ENCODE results near the gene ABHD17A.

Gene ABHD17A

DNA sequence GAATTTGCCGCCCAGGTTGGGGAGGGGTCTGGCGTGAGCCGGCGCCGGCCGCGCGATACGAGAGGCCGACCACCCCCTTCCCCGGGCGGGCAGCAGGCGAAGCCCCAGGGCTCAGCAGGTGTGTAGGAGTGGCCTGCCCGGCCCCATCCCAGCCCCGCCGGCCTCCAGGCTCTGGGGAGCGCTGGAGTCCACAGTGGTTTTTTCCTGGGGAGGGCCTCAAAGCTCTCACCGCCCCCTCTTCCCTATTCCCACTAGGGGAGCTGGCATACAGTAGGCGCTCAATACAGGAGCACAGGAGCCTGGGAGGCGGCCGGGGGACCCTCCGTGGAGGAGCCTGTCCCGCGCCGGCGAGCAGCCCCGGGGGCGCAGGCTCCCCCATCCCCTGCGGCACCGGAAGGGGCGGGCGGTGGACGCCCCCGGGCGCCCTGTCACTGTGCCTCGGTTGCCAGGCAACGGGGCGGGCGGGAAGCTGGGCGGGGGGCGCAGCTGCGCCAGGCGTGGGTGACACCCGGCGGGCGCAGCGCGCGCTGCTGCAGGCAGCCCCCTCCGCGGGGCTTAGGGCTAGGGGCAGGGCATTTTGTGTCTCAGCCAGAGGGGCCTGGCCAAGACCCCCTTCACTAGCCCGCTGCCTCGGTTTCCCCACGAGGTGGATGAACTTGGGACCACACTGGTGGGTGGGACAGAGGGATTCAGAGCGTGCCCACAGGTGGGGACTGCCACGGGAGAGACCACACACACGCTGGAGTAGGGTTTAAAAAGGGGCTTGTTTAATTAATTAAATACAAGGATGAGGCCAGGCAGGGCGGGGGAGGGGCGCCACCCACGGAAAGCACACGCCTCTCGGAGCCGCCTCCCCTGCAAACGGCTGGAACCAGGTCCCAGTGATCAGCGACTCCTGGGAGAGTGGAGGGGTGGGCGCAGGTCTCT is 33.4 kb downstream of the ABHD17A start:
- no peak for DNase-seq

DNA sequence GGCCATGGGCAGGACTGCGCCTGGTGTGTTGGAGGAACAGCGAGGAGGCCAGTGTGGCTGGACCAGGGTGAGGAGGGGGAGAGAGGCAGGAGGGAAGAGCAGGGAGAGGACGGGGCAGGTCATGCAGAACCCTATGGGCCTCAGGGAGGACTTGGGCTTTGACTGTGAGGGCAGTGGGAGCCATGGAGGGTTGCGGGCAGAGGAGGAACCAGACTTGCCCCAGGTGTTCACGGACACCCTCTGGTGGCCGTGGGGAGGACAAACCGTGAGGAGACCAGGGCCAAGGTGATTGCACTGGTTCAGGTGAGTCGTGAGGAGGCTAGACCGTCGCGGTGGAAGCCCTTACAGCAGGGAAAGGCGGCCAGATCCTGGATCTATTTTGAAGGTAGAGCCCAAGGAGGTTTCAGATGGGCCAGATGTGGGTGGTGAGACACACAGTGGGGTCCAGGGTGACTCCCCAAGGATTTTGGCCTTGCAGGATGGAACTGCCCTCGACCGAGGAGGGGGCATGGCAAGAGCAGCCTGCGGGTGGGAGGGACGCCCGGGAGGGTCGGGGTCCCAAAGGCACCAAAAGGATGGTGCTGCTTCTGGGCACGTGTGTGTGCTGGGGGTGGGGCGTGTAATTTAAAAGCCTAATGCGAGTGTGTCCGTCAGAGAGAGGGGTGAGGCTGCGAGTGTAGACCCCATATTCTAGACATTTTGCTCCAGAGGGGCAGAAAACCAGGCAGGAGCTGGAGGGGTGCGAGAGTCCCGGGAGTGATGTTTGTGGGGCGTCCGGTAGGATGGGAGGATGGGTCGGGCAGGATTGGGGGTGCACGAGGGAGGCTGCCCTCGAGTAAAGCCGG is 34.3 kb downstream of the ABHD17A start:
- DNase-seq = no peak

DNA sequence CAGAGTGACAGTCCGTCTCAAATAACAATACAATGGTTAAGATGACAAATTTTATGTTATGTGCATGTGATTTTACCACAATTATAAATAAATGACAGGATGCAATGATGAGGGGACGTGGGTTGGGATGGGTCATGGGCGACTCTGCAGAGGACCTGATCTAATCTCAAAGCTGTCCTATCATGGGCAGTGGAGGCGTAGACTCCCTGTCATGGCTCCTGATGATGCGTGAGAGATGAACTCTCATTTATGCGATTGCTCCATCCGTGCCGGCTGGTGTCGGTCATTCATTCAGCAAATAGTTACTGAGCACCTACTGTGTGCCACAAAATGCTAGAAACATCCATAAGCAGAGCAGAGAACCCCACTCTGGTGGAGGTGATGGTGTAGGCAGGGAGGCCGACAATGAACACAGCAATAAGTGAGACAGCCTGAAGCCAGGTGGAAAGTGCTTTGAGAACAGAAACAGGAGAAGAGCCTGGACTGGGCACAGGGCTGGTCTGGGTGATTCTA is 35.4 kb downstream of the ABHD17A start:
- no peak for DNase-seq

DNA sequence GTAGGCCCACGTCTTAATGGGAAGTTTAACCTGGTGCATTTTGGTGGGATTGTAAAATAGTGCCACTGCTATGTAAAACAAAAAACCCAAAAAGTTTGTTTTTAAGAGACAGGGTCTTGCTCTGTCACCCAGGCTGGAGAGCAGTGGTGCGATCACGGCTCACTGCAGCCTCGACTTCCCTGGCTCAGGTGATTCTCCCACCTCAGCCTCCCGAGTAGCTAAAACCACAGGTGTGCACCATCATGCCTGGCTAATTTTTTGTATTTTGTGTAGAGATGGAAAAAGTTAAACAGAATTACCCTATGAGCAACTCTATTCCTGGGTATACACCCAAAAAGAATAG is 36.2 kb downstream of the ABHD17A start:
- DNase-seq = no peak

DNA sequence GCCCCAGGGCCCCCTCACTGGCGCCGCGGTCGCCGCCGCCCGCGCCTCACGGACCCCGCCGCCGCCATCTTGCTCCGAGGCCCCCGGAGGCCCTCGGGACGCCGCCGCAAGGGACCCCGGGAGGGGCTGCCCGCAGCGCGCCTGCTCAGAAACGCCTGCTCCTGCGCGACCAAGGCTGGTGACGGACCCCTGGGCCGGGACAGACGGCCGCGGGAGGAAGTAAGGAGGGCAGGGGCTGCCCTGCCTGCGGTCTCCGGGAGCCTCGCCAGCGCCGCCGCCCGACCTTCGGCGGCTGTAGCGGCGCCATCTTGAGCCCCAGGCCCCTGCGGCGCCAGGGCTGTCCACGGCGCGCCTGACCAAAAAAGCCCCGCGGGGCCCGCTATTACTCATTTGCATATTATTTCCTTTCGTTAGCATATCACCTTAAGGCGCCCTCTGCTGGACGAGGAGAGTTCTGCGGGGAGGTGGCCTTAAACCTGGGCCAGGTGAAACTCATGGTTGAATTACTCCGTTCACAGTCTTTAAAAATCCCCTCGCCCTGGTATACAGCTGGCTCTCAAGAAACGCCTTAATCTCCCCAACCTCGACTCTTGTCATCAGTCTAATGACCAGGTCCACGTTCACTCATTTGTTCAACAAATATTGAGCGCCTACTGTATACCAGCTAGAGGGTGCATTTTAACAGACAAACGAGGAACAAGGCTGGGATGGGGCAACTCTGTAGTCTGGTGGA is 36.7 kb downstream of the ABHD17A start, which contains the start of gene REXO1:
TSS of gene REXO1 (minus strand) at position 85 of the 733 bp plus-strand sequence. CDS start 125 bp downstream, outside the sequence.
- peak; percentile 96 for DNase-seq

DNA sequence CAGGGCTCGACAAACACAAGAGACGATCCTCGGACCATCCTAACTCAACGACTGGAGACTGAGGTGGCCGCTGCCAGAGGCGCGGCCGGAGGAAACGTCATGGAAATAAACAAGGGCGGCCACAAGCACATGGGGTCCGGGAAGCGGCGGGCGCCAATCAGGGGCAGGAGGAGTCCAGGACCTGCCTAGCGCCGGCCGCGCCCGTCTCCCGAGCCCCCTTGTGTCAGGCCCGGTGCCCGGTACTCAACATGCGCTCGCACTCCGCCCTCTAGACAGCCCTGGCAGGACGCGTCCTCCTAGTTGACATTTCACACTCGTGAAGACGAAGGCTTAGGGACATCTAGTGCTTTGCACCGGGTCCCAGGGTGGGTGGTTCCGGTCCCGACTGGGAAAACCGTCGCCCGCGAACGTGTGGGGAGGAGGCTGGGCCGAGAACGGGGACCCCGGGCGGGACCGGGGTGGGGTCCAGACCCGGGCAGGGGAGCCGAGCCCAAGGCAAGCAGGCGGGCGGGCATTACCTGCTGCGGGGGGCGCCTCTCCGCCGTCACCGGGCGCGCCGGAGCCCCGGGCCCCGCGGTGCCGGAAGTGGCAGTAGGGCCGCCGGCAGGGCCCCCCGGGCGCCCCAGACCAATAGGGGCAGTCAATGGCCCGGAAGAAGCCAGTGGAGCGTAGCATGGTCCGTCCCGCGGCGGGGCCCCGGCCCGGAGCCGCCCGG is 37.5 kb downstream of the ABHD17A start:
- no peak for DNase-seq

DNA sequence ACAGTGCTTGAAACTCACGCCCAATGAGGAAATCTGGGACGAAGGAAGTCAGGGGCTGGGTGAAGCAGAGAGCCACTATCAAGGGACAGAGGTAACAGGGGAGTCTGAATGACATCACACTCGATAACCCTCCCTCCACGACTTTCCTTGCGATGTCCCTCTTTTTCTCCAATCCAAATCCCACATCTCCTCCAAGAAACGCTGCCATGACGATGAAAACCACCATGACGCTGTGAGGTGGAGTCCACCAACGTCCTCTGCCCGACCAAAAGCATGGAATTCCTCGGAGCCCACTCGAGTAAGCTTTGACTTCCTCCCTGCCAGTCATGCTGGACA is 38.0 kb downstream of the ABHD17A start:
- DNase-seq = no peak

DNA sequence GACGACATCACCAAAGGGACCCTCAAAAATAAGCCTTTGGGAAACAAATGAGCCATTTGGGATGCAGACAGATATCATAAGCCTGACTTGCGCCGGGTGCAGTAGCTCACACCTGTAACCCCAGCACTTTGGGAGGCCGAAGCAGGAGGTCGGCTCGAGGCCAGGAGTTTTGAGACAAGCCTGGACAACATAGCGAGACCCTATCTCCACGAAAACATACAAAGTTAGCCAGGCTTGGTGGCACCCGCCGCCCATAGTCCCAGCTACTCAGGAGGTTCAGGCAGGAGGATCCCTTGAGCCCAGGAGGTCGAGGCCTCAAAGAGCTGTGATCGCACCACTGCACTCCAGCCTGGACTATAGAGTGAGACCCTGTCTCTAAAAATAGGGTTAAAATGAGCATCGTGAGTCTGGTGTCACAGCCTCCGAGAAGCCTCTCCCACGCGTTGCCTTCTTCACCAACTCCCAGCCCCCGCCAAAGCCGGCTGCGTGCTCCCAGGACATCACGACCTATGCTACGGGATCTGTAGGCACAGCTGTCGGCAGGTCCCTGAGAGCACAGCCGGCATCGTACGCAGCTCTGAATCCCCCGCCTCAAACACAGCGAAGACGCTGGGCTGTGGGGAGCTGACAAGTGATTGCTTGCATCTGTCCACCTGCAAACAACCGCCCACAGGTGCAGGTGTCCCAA is 38.6 kb downstream of the ABHD17A start:
- no peak for DNase-seq

DNA sequence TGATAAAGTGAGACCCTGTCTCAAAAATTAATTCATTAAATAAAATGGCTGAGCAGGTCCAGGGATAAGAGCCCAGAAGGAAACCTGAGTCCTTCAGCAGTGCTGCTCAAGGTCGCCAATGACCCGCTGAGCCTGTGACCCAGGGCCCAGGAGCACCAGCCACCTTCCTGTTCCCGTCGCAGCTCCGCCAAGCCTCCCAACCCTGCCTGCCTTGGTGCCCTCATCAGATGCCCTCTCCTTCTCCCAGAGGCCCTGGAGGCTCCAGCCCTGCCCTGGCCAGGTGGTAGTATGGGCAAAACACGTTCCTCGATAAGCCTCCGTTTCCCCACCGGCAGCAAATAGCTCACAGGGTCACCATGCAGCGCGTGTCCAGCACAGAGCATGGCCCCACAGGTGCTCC is 39.7 kb downstream of the ABHD17A start:
- no peak for DNase-seq

DNA sequence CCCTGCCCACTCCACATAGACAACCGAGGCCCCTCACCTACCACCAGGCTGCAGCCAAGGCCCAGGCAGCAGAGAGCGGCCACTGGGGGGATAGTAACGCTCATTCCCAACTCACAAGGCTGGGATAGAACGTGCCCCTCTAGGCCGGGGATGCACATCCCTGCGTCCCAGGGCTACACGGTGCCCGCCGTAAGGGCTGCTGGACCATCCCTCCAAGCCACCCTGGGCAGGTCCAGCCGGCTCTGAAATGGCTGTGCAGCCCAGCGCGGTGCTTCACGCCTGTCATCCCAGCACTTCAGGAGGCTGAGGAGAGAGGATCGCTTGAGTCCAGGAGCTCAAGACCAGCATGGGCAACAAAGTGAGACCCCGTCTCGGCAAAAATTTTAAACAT is 40.2 kb downstream of the ABHD17A start:
- DNase-seq = no peak

DNA sequence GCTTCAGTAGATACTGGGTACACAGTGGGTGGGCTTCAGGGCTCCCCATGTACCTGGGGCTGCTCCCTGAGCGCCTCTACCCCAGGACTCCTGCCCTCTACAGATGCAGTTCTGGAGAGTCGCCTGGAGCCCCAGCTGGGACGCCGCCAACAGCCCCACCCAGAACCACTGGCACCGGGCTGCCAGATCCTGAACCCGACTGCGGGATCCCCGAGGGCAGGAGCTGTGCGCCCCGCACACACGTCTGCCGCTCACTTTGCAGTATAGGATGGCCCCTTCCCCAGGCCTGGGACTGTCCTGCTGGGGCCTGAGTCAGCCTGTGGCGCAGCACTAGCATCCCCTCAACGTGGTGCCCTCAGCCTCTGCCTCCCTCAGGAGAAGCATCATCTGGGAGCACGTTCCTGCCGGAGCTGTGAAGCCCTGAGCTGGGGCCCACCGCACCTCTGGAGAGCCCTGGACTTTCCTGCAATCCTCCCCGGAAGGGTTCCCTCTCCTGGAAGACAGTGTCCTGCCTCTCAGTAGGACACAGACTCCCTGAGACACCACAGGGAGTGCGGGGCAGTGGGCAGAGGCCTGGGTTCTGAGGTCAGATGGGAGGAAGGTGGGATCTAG is 40.7 kb downstream of the ABHD17A start:
- DNase-seq = no peak

DNA sequence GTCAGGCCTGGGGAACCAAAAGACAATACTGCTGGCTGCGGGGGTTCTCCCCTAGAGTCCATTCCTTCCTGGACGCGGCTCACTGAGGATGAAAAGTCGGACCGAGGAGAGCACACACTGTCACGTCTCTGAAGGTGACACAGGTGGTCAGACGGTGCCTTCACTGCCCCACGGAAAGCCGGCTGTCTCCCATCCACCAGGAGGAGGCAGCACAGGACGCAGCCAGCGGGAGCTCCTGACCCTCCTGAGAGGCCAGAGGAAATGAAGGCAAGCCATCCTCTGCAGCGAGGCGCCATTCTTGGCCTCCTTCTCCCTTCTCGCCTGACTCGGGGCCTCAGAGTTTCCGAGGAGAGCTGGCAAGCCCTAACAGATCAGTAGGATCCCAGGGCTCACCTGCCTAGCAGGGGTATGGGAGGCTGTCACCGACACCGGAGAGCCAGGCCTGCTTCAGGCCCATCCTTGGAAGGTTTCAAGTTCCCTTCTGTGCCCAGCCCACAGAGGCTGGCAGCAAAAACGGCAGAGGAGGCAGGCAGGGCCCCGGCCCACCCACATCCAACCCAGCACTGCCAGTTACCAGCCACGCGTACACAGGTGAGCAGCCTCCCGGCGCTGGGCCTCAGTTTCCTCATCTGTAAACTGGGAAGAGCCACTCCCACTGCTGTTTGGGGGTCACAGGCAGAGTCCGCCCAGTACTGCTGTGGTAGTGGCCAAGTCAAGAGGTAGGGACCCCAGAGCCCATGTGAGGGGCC is 41.5 kb downstream of the ABHD17A start:
- no peak for DNase-seq

DNA sequence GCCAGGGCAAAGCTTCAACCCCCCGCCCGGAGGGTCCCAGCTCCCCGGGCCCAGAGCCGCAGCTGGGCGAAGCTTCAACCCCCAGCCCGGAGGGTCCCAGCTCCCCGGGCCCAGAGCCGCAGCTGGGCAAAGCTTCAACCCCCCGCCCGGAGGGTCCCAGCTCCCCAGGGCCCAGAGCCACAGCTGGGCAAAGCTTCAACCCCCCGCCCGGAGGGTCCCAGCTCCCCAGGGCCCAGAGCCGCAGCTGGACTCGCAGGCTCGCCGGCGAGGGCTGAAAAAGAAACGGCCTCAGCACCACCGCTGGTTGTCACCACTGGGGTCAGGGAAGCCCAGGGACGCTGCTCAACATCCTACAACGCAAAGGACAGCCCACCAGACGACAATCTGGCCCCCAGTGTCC is 42.2 kb downstream of the ABHD17A start:
- no peak for DNase-seq

DNA sequence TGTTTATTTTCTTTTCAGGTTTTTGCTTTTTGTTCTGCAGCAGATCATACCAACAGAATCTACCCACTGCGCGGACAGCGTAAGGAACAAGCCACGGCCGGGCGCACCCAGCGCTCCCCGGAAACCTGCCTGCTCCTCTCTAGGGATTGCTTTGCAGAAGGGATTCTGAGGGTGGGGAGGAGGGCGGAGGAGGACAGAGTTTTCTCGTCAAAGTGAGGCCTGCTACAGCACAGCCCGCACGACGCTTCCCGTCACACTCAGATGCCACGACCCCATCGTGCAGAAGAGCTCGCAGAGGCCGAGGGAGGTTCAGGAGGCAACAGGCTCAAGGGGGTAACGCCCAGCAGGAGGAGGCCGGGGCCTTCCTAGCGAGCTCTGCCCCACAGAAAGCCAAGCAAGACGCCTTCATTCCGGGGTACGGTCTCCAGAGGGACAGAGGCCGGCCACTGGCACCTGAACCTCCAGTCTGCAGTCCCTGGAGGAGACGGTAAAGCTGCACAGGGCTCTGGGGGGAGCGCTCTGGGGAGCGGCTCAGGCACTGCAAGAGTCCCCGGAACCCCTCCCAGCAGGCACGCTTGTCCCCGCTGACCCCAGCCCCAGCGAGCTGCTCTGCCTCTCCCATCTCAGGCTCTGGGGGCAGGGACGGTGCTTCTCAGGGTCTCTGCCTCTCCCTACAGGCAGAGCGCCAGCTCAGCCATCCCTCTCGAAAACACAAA is 43.9 kb downstream of the ABHD17A start:
- no peak for DNase-seq

DNA sequence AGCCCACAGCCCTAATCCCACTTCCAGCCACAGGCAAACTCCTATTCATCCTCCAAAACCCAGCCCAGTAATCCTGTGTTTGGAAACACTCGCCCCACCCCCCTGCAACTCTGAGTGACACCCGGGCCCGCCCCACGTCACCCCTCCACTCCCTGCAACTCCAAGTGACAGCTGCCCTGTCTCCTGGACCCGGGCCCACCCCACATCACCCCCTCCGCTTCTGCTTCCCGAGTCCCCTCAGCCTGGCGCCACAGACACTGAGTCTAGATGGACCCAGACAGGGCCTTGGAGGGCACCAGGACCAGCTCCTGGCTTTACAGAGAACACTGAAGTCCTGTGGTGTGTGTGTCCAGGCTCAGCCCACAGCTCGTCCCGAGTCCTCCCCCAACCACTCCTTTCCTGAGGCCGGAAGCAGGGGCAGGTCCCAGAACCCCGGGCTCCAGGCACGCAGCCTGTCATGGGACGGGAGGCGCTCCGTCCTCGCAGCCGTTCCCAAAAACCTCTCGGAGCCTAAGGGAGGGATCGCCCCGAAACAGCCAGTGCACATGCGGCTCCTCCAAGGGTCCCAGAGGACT is 44.7 kb downstream of the ABHD17A start:
- no peak for DNase-seq

DNA sequence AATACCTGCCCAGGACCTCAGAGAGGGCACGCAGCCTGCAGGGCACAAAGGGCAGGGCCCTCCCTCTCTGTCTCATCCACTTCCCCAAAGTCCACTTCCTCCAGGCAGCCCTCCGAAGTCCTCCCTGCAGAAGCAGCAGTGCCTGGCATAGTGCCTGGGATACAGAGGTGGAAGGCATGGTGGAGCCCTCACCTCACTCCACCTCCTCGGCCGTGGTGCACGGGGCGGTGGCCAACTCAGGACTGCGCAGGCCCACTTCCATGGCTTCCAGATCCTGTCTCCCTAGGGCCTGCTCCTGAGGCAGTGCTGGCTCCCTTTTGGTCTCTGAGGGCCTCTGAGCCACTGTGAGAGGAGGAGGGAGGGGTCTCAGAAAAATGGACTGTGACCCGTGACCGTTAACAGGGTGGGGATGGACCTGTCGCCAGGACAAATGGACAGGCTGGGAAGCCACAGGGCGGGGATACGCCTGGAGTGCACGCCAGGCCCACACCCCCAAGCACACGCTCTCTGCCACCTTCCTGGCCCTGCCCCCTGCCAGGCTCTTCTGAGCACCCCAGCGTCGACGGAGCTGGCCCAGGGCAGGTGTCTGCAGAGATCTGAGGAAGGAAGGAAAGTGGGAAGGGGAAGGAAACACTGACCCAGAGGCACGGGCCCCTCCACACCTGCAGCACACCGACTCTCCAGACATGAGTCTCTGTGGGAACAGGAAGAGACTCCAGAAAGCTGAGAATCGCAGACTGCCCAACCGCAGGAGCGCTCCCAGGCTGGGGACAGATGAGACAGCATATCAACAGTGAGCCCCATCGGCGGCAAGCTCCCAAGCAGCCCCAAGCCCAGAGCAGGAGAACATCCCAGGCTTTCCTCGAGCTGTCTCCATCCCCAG is 45.4 kb downstream of the ABHD17A start:
- DNase-seq = no peak

DNA sequence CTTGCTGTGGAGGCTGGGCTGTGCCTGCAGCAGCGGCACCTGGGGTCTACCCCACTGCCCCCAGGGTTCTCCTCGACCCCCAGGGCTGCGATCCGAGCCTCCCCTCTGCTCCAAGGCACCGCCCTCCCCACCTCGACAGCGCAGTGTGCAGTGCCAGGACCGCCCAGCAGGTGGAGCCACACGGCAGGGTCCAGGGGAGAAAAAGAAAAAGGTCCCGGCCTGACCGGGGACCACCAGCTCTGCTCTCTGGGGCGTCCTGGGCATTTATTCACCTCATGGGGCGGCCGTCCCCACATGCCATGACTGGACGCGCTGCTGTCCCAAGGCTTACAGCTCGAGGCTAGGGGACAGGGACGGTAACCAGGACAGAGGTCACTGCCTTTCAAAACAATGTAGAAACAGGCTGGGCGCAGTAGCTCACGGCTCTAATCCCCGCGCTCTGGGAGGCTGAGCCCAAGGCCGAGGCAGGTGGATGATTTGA is 47.6 kb downstream of the ABHD17A start:
- peak; percentile 36 for DNase-seq

DNA sequence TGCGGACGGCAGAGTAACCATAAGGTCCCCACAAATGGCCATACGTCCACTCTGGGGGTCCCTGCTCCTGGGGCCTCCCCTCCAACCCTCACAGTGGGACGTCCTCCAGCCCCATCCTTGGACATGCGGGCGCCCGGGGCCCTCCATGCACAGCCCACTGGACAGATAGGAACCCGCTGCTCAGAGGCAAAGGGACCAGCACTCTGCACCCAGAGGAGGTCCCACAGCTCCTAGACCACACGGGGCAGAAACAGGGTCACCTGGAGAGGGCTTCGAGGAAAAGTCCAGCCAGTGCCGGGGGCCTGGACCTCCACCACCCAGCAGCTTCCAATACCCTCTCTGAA is 48.1 kb downstream of the ABHD17A start:
- no peak for DNase-seq

Measured in activated effector memory CD4-positive, alpha-beta T cell treated with Interleukin-2 at 50 U/mL for 16 hours (primary cell).